NCI-H774 (cell line): ENCODE measurements around the gene FER1L5.

Experiments
- DNase-seq: peaks from one replicate; lab custom pipeline; 2025; lab: John Stamatoyannopoulos, UW

FER1L5 gene

GRCh38 chr2:96698221-96698861 is 55.8 kb downstream of the FER1L5 start:
- no peak for DNase-seq

GRCh38 chr2:96699021-96699420 is 56.5 kb downstream of the FER1L5 start:
- DNase-seq, result no peak

- no peak for DNase-seq
These were observed 57.1 kb downstream of the FER1L5 start for GRCh38 chr2:96699621-96700020.

- DNase-seq, result no peak
These were observed 57.5 kb downstream of the FER1L5 start for GRCh38 chr2:96700086-96700485.

- DNase-seq, result no peak
These were observed 59.1 kb downstream of the FER1L5 start for GRCh38 chr2:96701636-96702035.

GRCh38 chr2:96702098-96702785 is 59.7 kb downstream of the FER1L5 start:
- DNase-seq, result no peak

GRCh38 chr2:96703021-96703751 is 60.6 kb downstream of the FER1L5 start:
- no peak for DNase-seq

- no peak for DNase-seq
These were observed 68.4 kb downstream of the FER1L5 start for GRCh38 chr2:96710985-96711384.

- no peak for DNase-seq
These were observed 73.1 kb downstream of the FER1L5 start for GRCh38 chr2:96715658-96716057.

GRCh38 chr2:96716388-96716787 is 73.8 kb downstream of the FER1L5 start:
- no peak for DNase-seq

- DNase-seq, result no peak
These were observed 83.6 kb downstream of the FER1L5 start for GRCh38 chr2:96726131-96726530.

- DNase-seq, result no peak
These were observed 84.9 kb downstream of the FER1L5 start for GRCh38 chr2:96727431-96727830.

- DNase-seq, result no peak
These were observed 87.2 kb downstream of the FER1L5 start for GRCh38 chr2:96729748-96730147.

GRCh38 chr2:96730212-96730611 is 87.6 kb downstream of the FER1L5 start:
- DNase-seq, result no peak

- no peak for DNase-seq
These were observed 91.4 kb downstream of the FER1L5 start for GRCh38 chr2:96733931-96734330.

GRCh38 chr2:96734880-96735583 is 92.5 kb downstream of the FER1L5 start:
- DNase-seq, result no peak

GRCh38 chr2:96737251-96737650 is 94.7 kb downstream of the FER1L5 start:
- DNase-seq, result no peak

- no peak for DNase-seq
These were observed 95.3 kb downstream of the FER1L5 start for GRCh38 chr2:96737831-96738230.

GRCh38 chr2:96739076-96739632 is 96.6 kb downstream of the FER1L5 start:
- no peak for DNase-seq

- peak; percentile 95 for DNase-seq
These were observed 97.3 kb downstream of the FER1L5 start, which contains the start of gene LMAN2L for GRCh38 chr2:96739633-96740428. TSS of gene LMAN2L (minus strand) at chr2:96740064. CDS start at chr2:96740040, 24 bp downstream.

- no peak for DNase-seq
These were observed 104.6 kb downstream of the FER1L5 start for GRCh38 chr2:96747061-96747617.
